HG03571 (cell line): ENCODE data around the gene LRRC74B.
"Not testable (repeated sequence)": the region's sequence is repeated elsewhere in the genome, so short reads cannot be mapped to it uniquely, and the experiment has no call there.

Experiments used
- ATAC-seq: cut with Tn5 transposase; IDR thresholded peaks from one replicate; pipeline ENCODE4 v1.9.1; 2021; ENCODE audit not compliant: unreplicated experiment

Gene LRRC74B

DNA sequence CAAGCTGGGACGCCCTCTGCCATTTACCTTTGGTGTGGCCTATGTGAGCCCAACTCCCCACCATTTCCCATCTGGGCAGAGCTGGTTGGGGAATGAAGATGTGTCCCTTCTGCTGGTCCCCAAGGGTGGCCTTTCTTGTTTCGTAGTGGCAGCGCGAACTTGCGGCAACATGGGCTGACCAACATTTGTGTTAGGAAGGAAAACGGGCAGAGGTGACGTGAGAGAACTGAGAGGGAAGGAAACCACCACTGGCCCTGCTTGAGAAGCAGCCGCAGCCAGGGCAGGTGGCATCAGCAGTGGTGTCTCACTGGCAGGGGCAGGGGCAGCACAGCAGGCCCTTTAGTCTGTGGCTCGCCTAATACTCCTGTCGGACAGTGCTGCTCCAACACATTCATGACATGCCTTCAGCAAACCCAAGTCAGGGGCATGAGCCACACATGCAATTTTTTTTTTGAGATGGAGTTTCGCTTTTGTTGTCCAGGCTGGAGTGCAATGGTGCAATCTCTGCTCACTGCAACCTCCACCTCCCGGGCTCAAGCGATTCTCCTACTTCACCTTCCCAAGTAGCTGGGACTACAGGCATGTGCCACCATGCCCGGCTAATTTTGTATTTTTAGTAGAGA lies 29.9 kb downstream of the LRRC74B start:
- no peak for ATAC-seq

DNA sequence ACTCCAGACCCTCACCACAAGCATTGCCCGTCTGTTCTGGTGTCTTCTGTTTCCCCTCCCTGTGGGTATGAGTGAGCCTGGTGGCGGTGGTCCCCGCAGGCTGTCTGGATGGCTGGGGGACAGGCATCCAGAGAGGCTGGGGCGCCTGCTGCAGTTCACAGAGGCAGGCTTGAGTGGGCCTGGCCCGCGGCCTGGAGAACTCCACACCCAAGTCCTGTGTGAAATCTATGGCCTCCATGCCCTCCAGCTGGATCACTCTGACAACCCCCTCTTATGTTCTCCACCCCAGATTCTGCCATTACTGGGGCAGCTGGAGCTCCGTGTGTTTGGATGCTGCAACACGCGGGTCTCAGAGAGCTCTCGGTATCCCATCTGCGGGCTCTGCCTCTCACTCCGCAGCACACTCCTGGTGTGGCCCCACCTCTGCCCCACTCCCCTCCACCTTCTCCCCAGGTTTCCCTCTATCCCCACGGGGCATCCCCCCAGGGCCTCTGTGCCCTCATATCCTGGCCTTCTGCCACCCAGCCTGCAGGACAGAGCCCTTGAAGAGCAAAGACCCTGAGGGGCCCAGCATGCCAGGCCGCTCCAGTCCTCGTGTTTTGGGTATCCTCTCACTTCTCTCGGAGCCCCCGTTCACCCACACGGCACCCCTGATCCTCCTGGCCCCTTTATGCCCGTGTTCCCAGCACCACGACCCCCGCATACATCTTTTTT lies 31.3 kb downstream of the LRRC74B start:
- ATAC-seq = no peak

DNA sequence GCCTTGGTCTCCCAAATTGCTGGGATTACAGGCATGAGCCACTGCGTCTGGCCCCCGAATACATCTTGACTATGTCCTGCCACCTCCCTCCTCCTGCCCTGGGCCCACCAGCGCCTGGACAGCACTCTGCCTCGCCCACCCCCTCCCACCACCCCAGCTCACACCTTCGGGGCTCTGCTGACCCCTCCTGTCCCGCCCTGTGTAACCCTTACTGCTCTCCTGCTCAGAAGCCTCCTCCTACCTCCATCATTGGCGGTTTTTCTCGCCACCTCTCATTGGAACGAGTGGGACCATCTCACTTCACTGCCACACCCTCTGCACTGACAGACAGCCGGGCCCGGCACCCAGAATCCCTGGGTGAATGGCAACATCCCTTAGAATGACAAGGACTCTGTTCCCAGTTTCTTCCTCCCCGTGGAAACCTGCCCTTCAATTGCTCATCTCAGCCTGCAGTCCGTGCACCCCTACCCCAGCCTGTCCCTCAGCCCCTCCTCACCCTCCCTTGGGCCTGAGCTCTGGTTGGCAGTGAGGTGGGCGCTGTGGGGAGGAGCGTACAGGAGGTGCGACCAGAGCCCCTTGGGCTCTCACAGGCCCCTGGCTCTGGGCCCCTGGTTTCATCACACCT lies 32.2 kb downstream of the LRRC74B start:
- no peak for ATAC-seq

DNA sequence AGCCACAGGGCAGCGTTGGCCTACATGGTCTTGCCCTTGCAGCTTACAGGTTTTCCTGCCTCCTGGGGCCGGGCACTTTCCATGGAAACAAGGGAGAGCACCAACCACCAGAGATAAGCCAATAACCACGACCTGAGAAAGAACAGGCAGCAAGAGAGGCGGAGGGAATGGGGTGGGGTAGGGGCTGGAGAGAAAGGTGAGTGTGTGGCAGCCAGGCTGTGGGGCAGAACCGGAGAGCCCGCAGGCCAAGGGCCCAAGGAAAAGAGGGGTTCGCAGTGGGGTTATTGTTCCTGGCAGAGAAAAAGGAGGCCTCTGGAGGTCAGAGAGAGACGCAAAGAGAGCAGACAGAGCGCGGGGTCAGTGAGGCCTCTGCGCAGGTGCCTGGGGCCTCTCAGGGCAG lies 33.2 kb downstream of the LRRC74B start:
- no peak for ATAC-seq

DNA sequence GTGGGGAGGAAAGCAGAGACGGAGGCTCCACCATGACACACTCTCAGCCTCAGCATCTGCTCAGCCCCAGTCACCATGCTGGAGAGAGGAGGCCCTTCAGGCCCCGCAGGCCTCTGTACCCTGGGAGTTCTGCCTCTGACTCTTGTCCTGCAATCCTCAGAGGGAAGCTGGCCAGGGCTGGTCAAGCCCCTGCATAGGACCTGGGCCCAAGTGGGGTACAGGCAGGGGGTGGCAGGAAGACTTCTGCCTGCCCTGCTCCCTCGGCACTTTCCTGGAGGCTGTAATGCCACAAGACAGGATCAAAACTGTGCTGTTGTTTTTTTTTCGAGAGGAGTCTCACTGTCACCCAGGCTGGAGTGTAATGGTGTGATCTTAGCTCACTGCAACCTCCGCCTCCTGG lies 33.7 kb downstream of the LRRC74B start:
- no peak for ATAC-seq

DNA sequence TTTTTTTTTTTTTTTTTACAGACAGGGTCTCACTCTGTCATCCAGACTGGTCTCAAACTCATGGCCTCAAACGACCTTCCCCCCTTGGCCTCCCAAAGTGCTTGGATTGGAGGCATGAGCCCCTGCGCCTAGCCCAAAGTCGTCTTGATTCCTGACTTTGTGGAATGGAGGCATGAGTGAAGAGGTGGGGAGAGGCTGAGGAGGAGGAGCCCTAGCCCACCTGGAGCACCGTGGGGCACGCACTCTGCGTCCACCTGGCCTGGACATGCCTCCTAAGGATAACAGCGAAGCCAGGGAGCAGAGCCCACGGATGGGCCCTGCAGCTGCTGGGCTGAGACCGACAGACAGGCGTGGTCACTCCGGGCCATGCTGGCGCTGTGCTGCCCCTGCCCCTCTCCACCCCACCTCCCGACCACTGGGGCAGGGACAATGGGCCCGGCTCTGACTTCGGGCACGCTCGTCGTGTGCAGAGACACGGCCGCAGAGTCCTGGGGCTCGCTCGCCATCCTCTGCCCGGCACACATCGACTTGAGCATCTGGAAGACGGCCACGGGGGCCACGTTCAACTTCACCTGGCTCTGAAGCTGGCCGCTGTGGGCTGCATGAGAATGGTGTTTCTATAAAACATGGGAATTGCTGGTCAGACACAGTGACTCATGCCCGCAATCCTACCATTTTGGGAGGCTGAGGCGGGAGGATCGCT lies 34.8 kb downstream of the LRRC74B start:
- ATAC-seq = no peak

DNA sequence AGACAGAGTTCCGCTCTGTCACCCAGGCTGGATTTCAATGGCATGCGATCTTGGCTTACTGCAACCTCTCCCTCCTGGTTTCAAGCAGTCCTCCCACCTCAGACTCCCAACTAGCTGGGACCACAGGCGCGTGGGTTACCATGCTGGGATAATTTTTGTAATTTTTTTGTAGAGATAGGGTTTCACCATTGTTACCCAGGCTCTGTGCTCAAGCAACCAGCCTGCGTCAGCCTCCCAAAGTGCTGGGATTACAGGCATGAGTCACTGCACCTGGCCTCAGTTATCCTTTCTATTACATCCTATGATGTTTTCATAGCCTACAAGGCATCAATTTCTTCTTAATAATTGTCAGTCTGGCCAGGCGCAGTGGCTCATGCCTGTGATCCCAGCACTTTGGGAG lies 36.5 kb downstream of the LRRC74B start:
- ATAC-seq = no peak

DNA sequence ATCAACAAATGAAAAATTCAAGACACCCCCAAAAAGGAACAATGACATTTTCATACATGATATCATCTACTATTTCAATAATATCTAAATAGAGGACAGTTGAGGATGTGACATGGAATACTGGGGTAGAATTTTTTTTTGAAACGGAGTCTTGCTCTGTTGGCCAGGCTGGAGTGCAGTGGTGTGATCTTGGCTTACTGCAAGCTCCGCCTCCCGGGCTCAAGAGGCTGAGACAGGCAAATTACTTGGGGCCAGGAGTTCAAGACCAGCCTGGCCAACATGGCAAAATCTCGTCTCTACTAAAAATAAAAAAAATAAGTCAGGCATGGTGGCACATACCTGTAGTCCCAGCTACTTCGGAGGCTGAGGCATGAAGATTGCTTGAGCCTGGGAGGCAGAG lies 41.4 kb downstream of the LRRC74B start:
- ATAC-seq = no peak

DNA sequence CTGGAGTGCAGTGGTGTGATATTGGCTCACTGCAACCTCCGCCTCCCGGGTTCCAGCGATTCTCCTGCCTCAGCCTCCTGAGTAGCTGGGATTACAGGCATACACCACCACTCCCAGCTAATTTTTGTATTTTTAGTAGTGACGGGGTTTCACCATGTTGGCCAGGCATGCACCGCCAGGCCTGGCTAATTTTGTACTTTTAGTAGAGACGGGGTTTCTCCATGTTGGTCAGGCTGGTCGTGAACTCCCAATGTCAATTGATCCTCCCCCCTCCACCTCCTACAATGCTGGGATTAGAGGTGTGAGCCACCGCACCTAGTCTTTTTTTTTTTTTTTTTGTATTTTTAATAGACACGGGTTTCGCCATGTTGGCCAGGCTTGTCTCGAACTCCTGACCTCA lies 42.2 kb downstream of the LRRC74B start:
- not testable (repeated sequence) for ATAC-seq

DNA sequence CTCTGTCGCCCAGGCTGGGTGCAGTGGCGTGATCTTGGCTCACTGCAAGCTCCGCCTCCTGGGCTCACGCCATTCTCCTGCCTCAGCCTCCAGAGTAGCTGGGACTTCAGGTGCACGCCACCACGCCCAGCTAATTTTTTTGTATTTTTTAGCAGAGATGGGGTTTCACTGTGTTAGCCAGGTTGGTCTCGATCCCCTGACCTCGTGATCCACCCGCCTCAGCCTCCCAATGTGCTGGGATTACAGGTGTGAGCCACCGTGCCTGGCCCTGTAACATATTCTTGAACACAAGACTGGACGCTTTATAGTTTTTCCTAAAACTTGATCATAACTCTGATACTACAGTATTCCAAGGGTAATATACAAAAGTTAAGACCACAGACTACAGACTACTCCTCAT lies 45.5 kb downstream of the LRRC74B start:
- ATAC-seq = not testable (repeated sequence)

DNA sequence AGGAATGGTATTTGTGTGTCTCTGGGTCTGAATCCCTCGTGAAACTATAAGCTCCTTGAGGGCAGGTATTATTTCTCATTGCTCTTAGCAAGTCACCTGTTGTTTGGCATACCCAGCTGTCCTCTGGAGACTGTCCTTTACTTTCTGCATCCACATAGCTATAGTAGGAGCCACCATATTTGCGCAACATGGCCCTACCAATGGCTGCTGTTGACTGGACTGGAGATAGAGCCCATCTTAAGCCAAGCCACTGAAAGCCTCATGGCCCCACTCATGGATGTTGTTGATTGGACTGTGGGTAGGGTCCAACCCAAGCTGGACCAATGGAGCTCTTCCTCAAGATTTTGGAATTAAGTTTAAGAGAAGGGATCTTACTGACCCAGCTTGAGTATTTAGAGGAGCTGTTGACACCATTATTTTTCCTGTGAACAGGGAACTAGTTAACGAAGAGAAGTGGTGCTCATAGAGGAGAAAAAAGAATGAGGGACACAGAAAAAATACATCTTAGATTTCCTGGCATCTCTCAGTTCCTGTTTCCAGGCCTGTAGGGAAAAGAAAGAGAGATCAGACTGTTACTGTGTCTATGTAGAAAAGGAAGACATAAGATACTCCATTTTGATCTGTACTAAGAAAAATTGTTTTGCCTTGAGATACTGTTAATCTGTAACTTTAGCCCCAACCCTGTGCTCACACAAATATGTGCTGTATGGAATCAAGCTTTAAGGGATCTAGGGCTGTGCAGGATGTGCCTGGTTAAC lies 47.2 kb downstream of the LRRC74B start:
- no peak for ATAC-seq

DNA sequence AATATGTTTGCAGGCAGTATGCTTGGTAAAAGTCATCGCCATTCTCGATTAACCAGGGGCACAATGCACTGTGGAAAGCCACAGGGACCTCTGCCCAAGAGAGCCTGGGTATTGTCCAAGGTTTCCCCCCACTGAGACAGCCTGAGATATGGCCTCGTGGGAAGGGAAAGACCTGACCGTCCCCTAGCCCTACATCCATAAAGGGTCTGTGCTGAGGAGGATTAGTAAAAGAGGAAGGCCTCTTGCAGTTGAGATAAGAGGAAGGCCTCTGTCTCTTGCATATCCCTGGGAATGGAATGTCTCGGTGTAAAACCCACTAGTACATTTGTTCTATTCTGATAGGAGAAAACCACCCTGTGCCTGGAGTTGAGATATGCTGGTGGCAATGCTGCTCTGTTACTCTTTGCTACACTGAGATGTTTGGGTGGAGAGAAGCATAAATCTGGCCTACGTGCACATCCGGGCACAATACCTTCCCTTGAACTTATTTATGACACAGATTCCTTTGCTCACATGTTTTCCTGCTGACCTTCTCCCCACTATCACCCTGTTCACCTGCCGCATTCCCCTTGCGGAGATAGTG lies 47.9 kb downstream of the LRRC74B start:
- ATAC-seq = not testable (repeated sequence)

DNA sequence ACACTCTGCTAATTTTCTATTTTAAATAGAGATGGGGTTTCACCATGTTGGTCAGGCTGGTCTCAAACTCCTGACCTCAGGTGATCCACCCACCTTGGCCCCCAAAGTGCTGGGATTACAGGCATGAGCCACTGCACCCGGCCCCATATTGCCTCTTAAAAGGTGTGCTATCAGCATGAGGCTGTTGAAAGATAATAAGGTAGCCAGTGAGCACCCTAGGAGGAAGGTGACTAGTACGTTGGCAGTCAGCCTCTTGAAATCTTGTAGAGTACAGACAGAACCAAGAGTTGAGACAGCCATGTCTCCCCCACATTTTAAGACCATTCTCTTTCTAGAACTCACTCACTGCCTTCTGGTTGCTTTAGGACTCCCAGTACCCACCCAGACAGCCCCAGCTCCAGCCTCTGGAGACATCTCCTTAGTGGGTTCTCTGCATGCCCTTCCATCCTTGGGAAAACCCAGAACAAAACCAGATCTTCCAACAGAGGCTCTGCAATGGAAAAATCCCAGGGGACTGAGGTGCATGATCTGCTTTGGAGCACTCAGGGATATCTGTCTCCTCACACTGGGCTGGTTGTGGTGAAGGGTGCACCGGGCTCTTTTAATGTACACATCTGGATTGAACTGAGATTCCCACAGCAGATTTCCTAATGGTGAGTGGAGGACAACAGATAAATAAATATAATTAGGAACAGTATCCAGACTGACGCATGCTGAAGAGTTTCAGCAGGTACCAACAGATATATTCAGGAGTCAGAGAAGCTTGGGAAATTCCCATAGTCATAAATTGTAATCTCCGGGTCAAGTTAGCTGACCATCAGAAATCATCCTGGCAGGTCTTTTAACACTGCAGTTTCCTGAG lies 49.4 kb downstream of the LRRC74B start:
- ATAC-seq = no peak

DNA sequence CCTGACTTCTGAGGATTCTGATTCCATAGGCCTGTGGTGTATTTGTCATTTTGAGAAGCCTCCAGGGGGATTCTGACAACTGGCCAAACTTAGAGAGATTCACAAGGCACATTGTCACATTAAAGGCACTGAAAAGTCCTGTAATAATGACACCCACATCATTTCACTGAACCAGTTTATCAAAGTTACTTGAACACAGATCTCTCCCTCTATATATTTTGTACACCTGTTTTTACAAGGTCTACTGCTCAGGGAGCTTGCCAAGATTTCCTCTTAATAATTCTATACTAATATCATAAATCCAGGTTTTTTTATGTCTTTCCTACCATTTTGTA lies 50.0 kb downstream of the LRRC74B start:
- no peak for ATAC-seq

DNA sequence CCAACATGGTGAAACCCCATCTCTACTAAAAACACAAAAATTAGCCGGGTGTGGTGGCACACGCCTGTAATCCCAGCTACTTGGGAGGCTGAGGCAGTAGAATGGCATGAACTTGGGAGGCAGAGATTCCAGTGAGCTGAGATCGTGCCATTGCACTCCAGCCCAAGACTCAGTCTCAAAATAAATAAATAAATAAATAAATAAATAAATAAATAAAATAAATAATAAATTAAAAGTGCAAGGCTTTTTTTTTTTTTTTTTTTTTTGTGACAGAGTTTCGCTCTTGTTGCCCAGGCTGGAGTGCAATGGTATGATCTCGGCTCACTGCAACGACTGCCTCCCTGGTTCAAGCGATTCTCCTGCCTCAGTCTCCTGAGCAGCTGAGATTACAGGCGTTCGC lies 51.1 kb downstream of the LRRC74B start:
- ATAC-seq = not testable (repeated sequence)

DNA sequence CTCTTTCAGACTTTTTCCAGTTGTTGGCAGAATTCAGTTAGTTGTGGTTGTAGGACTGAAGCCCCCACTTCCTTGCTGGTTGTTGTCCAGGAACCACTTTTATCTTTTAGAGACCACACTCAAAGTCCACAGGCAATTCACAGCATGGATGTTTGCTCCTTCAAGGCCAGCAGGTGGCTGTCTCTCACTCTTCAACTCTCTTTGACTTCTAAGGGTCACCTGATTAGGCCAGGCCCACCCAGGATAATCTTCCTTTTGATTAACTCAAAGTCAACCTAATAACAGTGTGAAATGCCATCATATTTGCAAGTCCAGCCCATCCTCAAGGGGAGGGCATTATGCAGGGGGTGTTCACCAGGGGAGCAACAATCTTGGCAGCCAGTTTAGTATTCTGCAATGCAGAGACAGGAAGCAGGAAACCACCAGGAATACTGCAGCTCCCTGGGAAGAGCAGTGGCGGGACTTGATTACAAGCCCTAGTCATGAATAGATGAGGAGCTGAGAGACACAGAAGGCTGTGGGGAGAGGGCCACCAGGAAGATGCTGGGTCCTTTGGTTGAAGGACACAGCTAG lies 52.4 kb downstream of the LRRC74B start:
- no peak for ATAC-seq

DNA sequence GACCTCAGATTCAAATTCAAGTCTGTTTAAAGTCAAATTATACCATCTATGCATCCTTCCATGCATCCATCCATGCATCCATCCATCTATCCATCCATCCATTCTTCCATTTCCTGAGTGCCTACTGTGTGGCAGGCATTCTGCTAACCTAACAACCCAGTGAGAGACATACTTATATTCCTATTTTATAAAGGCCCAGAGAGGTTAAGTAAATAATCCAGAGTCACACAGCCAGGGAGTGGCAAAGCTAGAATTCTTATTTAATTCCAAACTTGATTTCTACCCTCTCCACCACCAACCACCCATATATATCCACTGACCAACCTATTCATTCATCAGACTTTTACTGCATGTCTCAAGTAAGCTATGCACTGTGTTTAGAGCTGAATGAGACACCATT lies 53.8 kb downstream of the LRRC74B start:
- ATAC-seq = no peak

DNA sequence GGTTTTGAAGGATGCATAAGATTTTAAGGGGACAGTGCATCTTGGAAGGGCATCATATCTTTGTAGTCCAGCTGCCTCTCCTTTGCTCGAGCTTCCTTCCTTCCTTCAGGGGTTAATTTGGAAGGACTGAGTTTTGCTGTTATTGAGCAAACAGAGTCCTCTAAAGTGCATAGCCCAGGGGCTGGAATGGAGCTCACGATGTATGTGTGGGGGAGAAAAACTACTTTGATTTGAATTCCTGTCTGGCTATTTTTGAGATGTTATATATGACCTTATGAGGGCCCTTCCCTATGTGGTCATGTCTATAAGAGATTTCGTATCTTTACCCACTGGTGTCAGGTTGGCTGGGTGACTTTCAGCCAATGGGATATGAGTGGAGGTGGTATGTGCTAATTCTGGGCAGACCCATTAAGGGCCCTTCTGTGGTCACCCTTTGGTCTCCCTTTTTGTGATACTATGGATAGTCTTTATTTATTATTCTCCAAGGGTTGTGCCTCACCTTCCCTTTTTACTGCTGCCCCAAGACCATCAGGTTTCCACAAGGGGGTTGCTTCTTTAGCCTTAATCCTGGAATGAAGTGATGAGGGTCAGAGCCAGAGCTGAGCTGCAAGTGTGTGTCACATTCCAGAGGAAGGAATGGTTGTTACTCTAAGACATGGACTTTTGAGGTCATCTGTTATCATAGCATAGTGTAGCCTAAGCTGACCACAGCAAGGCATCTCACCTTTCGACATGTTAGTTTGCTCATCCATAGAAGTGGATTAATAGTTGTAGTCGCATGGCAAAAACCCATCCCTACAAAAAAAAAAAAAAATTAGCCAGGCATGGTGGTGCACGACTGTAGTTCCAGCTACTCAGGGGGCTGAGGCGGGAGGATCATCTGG lies 54.6 kb downstream of the LRRC74B start:
- no peak for ATAC-seq
